Endothelial cell of coronary artery (primary cell): ENCODE measurements around the gene CISD1. TPM values are rescaled to one million over a fixed set of nuclear protein-coding genes. Genes with fewer than 3 reads are reported as not detected.

Experiments used
- total RNA-seq: library from RNA; depleted of rRNA; stranded (reverse); fragments of >200 nt; gene quantifications from 2 replicates; pipeline ENCODE4 v1.2.3, GENCODE V29; 2014

CISD1 gene
- total RNA-seq: 34.4 and 36.2 TPM in 2 replicates

GRCh38 chr10:58268946-58269781 lies at the start of gene CISD1:
Gene CISD1, plus strand, starts transcription at chr10:58269162. Its CDS starts 112 bp downstream, at chr10:58269274.

GRCh38 chr10:58267713-58268453 lies 1.1 kb upstream of the CISD1 start, which contains the start of gene IPMK:
Gene IPMK, minus strand, starts transcription at chr10:58267894. Its CDS starts 283 bp downstream, at chr10:58267611.

GRCh38 chr10:58334817-58335305 lies 65.9 kb downstream of the CISD1 start, which contains the start of gene UBE2D1:
Gene UBE2D1, plus strand, starts transcription at chr10:58335006. Its CDS starts 196 bp downstream, at chr10:58335202.

Other genes starting within 250 kb of the CISD1 start
- gene IPMK, start 1.3 kb upstream of the CISD1 start, total RNA-seq: 5.9 and 6.2 TPM in 2 replicates
- 7.4 and 10.2 TPM in 2 replicates for gene UBE2D1, start 65.8 kb downstream of the CISD1 start, total RNA-seq
- gene TFAM, start 116.2 kb downstream of the CISD1 start, total RNA-seq: 40.9 and 54.4 TPM in 2 replicates
- 0.45 and 8.1 TPM in 2 replicates for gene BICC1, start 243.7 kb downstream of the CISD1 start, total RNA-seq